Measurements from ENCODE around the gene P4HA2. TPM values are rescaled to one million over a fixed set of nuclear protein-coding genes. Genes with fewer than 3 reads are reported as not detected.

Gene P4HA2
- total RNA-seq, 2 donors from 2014 or later: 15.1 to 19.6 TPM

DNA sequence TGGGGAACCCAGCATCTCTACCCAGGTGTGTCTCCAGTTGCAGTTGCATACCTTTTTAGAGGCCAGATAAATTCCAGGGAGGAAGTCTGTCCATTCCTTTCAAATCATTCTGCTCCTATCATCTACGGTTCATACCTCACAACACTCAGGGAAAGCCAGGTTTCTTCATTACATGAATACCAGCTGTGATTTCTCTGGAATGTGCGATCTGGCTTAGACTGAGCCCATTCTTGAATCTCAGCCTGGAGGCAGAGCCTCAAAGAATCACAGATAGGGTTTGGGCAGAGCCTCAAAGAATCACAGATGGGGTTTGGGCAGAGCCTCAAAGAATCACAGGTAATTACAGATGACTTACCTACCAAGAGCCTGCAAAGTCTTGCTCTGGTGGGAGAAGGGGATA is 7.2 kb downstream of the P4HA2 start:
- 91 to 94% methylated on average over 2 of the region's 2 CpGs for WGBS, 2 experiments (ENCODE audit: insufficient coverage in 1 of 2, insufficient read length in 1 of 2)
- TF ChIP-seq, protein P1, sequence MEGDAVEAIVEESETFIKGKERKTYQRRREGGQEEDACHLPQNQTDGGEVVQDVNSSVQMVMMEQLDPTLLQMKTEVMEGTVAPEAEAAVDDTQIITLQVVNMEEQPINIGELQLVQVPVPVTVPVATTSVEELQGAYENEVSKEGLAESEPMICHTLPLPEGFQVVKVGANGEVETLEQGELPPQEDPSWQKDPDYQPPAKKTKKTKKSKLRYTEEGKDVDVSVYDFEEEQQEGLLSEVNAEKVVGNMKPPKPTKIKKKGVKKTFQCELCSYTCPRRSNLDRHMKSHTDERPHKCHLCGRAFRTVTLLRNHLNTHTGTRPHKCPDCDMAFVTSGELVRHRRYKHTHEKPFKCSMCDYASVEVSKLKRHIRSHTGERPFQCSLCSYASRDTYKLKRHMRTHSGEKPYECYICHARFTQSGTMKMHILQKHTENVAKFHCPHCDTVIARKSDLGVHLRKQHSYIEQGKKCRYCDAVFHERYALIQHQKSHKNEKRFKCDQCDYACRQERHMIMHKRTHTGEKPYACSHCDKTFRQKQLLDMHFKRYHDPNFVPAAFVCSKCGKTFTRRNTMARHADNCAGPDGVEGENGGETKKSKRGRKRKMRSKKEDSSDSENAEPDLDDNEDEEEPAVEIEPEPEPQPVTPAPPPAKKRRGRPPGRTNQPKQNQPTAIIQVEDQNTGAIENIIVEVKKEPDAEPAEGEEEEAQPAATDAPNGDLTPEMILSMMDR (conservative IDR thresholded peaks at IDR 0.05): no peak
- Mint-ChIP-seq H3K4me3 (no peak overlapping the region), H3K9me3 (no peaks in the 10 kb centered on the region), H3K4me1 (peaks cover 4% of the 10 kb centered on the region), H3K27me3 (ENCODE audit: insufficient read depth) (peaks cover 17% of the 10 kb centered on the region), H3K27ac (no peak overlapping the region), H3K36me3 (ENCODE audit: low read depth) (no peaks in the 10 kb centered on the region)
- no peaks in the 10 kb centered on the region for H3K36me3 ChIP-seq (ENCODE audit: control insufficient read depth, insufficient read depth, low read length)
- H3K4me3 ChIP-seq (ENCODE audit: low read length): no peak overlapping the region
- H3K27ac ChIP-seq (ENCODE audit: low read depth, low read length): no peak overlapping the region
- no peak for DNase-seq
- H3K9me3 ChIP-seq (ENCODE audit: control insufficient read depth, low read length): no peaks in the 10 kb centered on the region
- no peak overlapping the region for H3K9ac ChIP-seq (ENCODE audit: extremely low read depth, low read length, poor library complexity, severe bottlenecking)
- no peaks in the 10 kb centered on the region for H3K4me1 ChIP-seq (ENCODE audit: control insufficient read depth, insufficient read depth, low read length)
- H3K27me3 ChIP-seq (ENCODE audit: control insufficient read depth, insufficient read depth, low read length, poor library complexity, severe bottlenecking): peaks cover 47% of the 10 kb centered on the region

DNA sequence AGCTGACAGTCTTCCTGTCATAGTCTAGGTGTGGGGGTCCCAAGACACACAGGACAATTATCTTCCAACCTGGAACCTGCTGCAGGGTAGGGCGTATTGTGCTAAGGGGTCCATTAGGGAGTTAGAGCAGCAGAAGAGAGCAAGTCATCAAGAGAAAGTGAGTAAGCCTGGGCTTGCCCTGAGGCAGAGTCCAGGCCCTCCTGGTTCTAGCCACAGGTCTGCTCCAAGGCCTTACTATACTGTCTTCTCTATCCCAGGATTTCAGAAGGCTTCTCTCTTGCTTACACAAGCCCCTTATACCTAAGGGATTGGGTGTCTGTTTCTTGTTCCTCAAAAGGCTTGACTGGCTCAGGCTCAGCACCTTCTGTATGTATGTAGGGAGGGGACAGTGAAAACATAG is 7.7 kb downstream of the P4HA2 start:
- Mint-ChIP-seq H3K36me3 (ENCODE audit: low read depth) (no peaks in the 10 kb centered on the region), H3K27me3 (ENCODE audit: insufficient read depth) (peaks cover 12% of the 10 kb centered on the region), H3K4me3 (no peak overlapping the region), H3K27ac (no peak overlapping the region), H3K4me1 (peaks cover 4% of the 10 kb centered on the region), H3K9me3 (no peaks in the 10 kb centered on the region)
- H3K4me1 ChIP-seq (ENCODE audit: control insufficient read depth, insufficient read depth, low read length): no peaks in the 10 kb centered on the region
- H3K9me3 ChIP-seq (ENCODE audit: control insufficient read depth, low read length): no peaks in the 10 kb centered on the region
- no peak overlapping the region for H3K4me3 ChIP-seq (ENCODE audit: low read length)
- no peak for DNase-seq
- no peak overlapping the region for H3K9ac ChIP-seq (ENCODE audit: extremely low read depth, low read length, poor library complexity, severe bottlenecking)
- WGBS, 2 experiments (ENCODE audit: insufficient coverage in 1 of 2, insufficient read length in 1 of 2): 94 to 100% methylated on average over 1 of the region's 1 CpG
- H3K27ac ChIP-seq (ENCODE audit: low read depth, low read length): no peak overlapping the region
- peaks cover 42% of the 10 kb centered on the region for H3K27me3 ChIP-seq (ENCODE audit: control insufficient read depth, insufficient read depth, low read length, poor library complexity, severe bottlenecking)
- TF ChIP-seq, protein P1 (conservative IDR thresholded peaks at IDR 0.05): no peak
- no peaks in the 10 kb centered on the region for H3K36me3 ChIP-seq (ENCODE audit: control insufficient read depth, insufficient read depth, low read length)

DNA sequence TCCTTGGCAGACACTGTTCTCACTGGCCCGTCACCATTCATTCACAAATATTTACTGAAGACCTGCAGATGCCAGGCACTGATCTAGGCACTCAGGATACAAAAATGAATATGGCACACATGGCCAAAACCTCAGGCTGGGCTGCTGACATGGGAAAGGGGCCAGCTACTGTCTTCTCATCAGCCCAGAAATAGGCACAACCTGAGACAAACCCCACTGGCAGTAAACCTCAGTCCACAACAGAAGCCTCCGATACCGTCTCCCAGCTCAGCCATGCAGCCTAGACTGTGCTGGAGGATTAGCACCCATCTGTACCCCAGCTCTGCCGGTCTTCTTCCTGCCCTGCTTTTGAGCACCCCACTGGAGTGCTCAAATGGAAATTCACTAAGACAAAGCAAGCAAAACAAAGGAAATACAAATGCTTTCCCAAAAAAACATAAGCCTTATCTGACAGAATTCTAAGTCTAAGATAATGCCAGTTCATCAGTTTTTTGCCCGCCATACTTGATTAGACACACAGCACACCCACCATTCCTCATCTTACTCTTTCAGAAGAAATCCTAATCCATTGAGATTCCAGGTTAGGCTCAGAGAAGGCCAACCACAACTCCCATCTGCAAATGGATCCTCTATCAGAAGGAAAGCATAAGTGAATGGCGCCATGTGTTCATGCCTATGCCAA is 8.2 kb downstream of the P4HA2 start:
- Histone ChIP-seq H3K27ac (ENCODE audit: low read depth, low read length) (no peak overlapping the region), H3K9me3 (ENCODE audit: control insufficient read depth, low read length) (no peaks in the 10 kb centered on the region), H3K4me1 (ENCODE audit: control insufficient read depth, insufficient read depth, low read length) (no peaks in the 10 kb centered on the region), H3K4me3 (ENCODE audit: low read length) (no peak overlapping the region), H3K27me3 (ENCODE audit: control insufficient read depth, insufficient read depth, low read length, poor library complexity, severe bottlenecking) (peaks cover 37% of the 10 kb centered on the region), H3K9ac (ENCODE audit: extremely low read depth, low read length, poor library complexity, severe bottlenecking) (no peak overlapping the region), H3K36me3 (ENCODE audit: control insufficient read depth, insufficient read depth, low read length) (no peaks in the 10 kb centered on the region)
- TF ChIP-seq, protein P1 (conservative IDR thresholded peaks at IDR 0.05): no peak
- H3K27me3 Mint-ChIP-seq (ENCODE audit: insufficient read depth): peaks cover 8% of the 10 kb centered on the region
- H3K4me1 Mint-ChIP-seq: peaks cover 4% of the 10 kb centered on the region
- 91 to 100% methylated on average over 4 to 6 of the region's 6 CpGs for WGBS, 2 experiments (ENCODE audit: insufficient coverage in 1 of 2, insufficient read length in 1 of 2)
- no peak for DNase-seq
- H3K27ac Mint-ChIP-seq: no peak overlapping the region
- no peaks in the 10 kb centered on the region for H3K36me3 Mint-ChIP-seq (ENCODE audit: low read depth)
- no peaks in the 10 kb centered on the region for H3K9me3 Mint-ChIP-seq
- H3K4me3 Mint-ChIP-seq: no peak overlapping the region

Data from endodermal cell (in vitro differentiated cells).